ENCODE measurements around the gene SPC24. TPM values are rescaled to one million over a fixed set of nuclear protein-coding genes. Genes with fewer than 3 reads are reported as not detected.

The SPC24 gene
- total RNA-seq = 0.81 TPM

DNA sequence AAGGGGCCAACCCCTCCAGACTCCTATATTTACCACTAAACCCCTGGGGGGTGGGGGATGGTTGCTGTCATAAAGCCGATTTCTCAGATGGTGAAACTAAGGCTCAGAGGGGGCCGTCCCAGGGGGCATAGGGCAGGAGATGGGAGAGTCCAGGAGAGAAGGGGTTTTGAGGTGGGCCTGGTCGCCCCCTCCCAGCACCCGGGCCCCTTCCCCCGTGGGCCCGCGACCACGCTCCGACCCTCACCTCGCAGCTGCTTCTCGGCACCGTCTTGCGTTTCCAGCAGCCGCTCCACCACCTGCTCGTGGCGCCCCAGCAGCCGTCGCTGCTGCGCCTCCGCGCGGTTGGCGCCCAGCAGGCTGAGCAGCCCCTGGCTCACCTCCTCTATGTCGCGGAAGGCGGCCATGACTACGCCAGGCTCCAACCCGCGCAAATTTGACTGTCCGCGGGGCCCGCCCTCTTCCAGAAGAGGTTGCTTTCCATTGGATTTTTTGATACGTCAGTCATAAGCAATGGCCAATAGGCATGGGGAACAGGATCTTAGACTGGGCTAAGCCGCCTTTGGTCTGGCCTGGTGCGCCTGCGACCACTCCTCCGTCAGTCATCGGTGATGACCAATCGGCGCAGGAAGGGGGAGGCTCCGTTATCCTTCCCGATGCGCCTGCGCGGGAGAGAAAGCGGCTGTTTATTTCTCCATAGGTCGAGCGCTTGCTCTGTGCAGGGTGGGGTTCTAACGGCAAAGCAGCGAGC is at the start of gene SPC24:
TSS of gene SPC24 (minus strand) at position 410 of the 748 bp plus-strand sequence. CDS start at position 404, 6 bp downstream.
- DNase-seq (ENCODE audit: low spot score) (peak; percentile 92), ATAC-seq (peak; percentile 73)

DNA sequence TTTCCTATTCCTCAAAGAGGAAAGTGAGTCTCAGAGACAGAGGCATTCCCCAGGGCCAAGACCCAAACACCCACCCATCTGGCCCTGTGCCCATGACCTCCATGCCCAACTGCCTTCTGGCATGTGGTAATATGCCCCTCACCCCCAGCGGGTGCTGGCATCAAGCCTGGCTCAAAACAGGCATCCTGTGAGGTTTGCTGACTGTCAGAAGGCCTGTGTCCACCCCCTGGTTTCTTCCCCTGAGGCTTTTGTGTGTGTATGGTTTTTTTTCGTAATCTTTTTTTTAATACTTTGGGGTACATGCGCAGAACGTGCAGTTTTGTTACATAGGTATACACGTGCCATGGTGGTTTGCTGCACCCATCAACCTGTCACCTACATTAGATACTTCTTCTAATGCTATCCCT is 49.4 kb upstream of the SPC24 start:
- DNase-seq (ENCODE audit: low spot score) (peak; percentile 73), ATAC-seq (peak; percentile 29)

DNA sequence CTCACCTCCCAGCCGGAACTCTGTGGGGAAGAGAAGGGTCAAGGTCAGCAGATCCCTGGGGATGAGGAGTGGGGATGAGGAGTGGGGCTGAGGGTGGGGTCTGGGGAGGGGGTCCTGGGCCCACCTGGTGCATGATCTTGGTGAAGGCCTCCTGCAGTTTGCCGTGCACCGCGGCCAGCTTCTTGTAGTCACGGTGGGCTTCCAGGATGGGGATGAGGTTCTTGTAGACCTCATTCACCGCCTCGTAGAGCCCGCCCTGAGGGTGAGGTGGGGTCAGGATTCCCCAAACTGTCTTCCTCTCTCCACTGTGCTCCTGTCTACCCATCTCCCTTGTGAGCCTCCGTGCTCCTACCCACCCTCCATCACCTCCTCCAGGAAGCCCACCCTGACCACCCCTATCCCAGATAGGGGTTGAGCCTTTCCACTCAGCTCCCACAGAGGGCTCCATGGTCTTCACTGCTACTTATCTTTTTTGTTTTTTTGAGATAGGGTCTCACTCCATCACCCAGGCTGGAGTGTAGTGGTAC is 48.6 kb upstream of the SPC24 start:
- ATAC-seq (no peak), DNase-seq (ENCODE audit: low spot score) (no peak)

GRCh38 chr19:11203194-11204075 is 47.9 kb upstream of the SPC24 start:
- DNase-seq (ENCODE audit: low spot score) = no peak

GRCh38 chr19:11202488-11203193 is 47.1 kb upstream of the SPC24 start:
- DNase-seq (ENCODE audit: low spot score) (no peak), ATAC-seq (no peak)

More at GRCh38 chr19:11203194-11204075, 47.9 kb upstream of the SPC24 start:
- peak; percentile 56 for ATAC-seq

- no peak for DNase-seq (ENCODE audit: low spot score)
- no peak for ATAC-seq
Observed at GRCh38 chr19:11201791-11202190, 46.2 kb upstream of the SPC24 start.

- no peak for DNase-seq (ENCODE audit: low spot score)
- no peak for ATAC-seq
Observed at GRCh38 chr19:11200931-11201330, 45.3 kb upstream of the SPC24 start.

GRCh38 chr19:11200015-11200574 is 44.5 kb upstream of the SPC24 start:
- DNase-seq (ENCODE audit: low spot score) = no peak
- ATAC-seq = no peak

- no peak for DNase-seq (ENCODE audit: low spot score)
- ATAC-seq = no peak
Observed at GRCh38 chr19:11199517-11199916, 43.9 kb upstream of the SPC24 start.

GRCh38 chr19:11198769-11199424 is 43.3 kb upstream of the SPC24 start:
- no peak for ATAC-seq
- no peak for DNase-seq (ENCODE audit: low spot score)

DNA sequence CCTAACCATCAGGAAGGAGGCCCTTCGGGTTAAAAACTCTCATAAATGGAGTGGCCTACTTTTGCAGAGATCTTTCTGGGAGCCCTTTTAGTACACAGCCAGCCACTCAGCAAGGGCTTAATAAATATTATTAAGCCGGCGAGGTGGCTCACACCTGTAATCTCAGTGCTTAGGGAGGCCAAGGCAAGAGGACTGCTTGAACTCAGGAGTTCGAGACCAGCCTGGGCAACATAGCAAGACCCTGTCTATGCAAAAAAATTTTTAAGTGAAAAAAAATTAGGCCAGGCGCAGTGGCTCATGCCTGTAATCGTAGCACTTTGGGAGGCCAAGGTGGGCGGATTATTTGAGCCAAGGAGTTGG is 42.6 kb upstream of the SPC24 start:
- DNase-seq (ENCODE audit: low spot score) = no peak
- ATAC-seq = no peak

- peak; percentile 93 for DNase-seq (ENCODE audit: low spot score)
- ATAC-seq = peak; percentile 89
Observed at GRCh38 chr19:11197291-11198174, 42.0 kb upstream of the SPC24 start, which contains the start of gene KANK2. KANK2 (minus strand) TSS chr19:11197545; CDS start chr19:11194511, 3,034 bp downstream.

DNA sequence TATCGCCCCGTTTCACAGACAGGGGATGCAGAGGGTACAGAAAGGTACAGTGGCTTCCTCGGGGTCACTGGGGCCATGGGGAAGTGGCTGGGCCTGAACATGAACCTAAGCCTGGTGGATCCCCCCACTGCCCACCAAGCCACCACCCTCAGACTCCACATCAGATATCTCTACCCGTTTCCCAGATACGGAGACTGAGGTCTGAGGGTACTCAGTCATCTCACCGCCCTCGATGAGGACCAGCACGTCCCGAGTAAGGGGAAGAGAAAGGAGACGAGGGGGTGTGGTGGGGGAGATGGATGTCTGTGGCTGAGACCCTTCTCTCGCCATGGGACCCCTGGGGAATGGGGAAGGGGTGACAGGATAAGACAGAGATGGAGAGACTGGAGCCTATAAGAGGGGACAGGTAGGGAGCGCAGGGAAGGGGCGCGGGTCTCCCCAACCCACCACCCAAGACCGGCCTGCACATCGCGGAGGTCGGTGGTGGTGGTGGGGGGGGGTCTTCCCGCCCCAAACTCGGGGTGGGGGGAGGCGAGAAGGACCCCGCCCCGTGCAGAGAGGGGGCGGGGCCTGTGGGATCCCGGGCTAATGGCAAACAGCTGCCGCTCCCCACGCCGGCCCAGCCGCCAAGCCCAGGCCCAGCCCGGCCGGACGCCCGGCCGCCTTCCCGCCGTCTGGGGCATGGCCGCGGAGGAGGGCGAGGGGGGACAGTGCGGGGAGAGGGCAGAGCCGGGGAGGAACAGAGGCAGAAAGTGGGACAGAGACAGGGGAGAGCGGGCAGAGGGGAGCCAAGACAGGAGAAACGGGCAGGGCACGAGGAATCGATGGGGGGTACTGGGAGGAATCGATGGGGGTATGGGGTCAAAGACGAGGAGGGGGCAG is 41.1 kb upstream of the SPC24 start:
- DNase-seq (ENCODE audit: low spot score) (peak; percentile 63), ATAC-seq (peak; percentile 37)

GRCh38 chr19:11195681-11196080 is 40.1 kb upstream of the SPC24 start:
- DNase-seq (ENCODE audit: low spot score) (no peak), ATAC-seq (no peak)

DNA sequence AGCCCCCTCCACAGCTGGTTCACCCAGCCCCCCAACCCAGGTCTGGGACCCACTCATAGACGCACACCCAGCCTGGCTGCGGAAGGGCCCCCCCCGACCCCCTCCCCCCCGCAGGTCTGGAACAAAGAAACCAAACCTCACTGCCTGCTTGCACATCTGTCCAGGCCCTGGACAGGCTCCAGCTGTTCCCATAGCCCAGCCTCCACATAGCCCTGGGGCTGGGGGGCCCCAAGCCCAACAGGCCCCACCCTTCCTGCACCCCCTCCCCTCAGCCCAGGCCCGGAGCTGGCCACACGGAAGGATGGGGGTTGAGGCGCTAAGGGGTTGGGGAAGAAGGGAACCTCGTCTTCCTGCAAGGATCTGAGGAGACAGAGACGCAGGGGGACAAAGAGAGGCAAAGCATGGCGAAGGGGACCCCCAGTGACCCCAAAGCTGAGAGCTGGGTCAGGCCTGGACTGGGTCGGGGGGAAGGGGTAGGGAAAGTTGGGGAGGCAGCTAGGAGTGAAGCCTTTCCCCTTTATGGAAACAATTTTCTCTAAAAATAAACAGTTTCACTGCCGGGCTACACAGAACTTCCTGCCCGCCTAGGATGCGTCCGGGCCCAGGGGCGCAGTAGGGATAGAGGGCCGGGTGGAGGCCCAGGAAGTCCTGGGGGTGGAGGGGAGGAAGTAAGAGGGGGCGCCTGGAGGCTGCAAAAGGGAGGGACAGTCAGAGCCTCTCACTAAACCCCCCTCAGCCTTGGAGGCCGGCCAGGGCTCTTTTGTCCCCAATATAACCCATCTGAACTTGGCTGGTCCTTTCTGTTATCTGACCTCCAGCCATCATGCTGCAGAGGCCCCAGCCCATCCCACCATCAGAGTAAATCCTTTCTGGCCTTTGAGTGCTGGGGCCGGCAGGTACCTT is 39.3 kb upstream of the SPC24 start:
- ATAC-seq (no peak), DNase-seq (ENCODE audit: low spot score) (no peak)

DNA sequence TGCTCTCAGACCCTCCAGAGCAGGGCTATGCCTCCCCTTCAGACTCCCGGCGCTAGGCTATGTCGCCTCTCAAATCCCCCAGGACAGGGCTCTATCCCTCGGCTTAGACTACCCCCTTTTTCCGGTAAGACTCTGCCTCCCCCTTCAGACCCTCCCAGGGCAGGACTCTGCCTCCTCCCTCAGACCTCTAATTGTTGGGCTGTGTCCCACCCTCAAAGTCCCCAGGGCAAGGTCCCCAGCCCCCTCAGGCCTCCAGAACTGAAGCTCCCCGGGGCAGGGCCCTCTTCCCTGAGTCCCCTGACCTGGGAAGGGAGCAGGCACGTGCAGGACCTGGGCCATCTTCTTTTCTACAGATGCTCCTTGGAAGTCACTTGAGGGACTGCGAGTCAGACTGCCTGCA is 38.6 kb upstream of the SPC24 start:
- DNase-seq (ENCODE audit: low spot score) = no peak
- no peak for ATAC-seq

Measured in left lobe of liver (tissue), 2 donors.